Thoracic aorta endothelial cell (primary cell): ENCODE results near the gene CD200. TPM values are rescaled to one million over a fixed set of nuclear protein-coding genes. Genes with fewer than 3 reads are reported as not detected.

Experiments used
- total RNA-seq: library from RNA; depleted of rRNA; stranded (reverse); fragments of >200 nt; gene quantifications from 2 replicates; pipeline ENCODE4 v1.2.3, GENCODE V29; 2012

The CD200 gene
- 2.9 and 4.9 TPM in 2 replicates for total RNA-seq

GRCh38 chr3:112333002-112333380, at the start of gene CD200:
CD200 (plus strand) TSS chr3:112333156; CDS start chr3:112333213, 57 bp downstream.

GRCh38 chr3:112293368-112294321, 39.3 kb upstream of the CD200 start, which contains the start of gene SLC9C1:
SLC9C1 (minus strand) TSS chr3:112294216; CDS start chr3:112286791, 7,425 bp downstream.

Other genes with a start within 250 kb of the CD200 start
- gene C3orf52, start 246.8 kb upstream of the CD200 start, total RNA-seq: 8.0 and 9.5 TPM in 2 replicates
- gene GCSAM, start 199.9 kb upstream of the CD200 start, total RNA-seq: not detected in 2 replicates
- 0.57 TPM in 1 of 2 replicates, not detected in the other for gene SLC9C1, start 38.9 kb upstream of the CD200 start, total RNA-seq
- gene BTLA, start 166.3 kb downstream of the CD200 start, total RNA-seq: not detected in 2 replicates
- gene ATG3, start 228.8 kb downstream of the CD200 start, total RNA-seq: 88.4 and 88.7 TPM in 2 replicates
- gene SLC35A5, start 228.9 kb downstream of the CD200 start, total RNA-seq: 42.3 and 67.6 TPM in 2 replicates